ENCODE data around the gene PRR22.

- TF ChIP-seq, protein P1, sequence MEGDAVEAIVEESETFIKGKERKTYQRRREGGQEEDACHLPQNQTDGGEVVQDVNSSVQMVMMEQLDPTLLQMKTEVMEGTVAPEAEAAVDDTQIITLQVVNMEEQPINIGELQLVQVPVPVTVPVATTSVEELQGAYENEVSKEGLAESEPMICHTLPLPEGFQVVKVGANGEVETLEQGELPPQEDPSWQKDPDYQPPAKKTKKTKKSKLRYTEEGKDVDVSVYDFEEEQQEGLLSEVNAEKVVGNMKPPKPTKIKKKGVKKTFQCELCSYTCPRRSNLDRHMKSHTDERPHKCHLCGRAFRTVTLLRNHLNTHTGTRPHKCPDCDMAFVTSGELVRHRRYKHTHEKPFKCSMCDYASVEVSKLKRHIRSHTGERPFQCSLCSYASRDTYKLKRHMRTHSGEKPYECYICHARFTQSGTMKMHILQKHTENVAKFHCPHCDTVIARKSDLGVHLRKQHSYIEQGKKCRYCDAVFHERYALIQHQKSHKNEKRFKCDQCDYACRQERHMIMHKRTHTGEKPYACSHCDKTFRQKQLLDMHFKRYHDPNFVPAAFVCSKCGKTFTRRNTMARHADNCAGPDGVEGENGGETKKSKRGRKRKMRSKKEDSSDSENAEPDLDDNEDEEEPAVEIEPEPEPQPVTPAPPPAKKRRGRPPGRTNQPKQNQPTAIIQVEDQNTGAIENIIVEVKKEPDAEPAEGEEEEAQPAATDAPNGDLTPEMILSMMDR (IDR thresholded peaks at IDR 0.05; ENCODE audit: low read length): no peak
- TF ChIP-seq EZH2 (optimal IDR thresholded peaks at IDR 0.05; ENCODE audit: low read depth, low read length) (no peak), EZH2phosphoT487 (IDR thresholded peaks at IDR 0.05; ENCODE audit: low read length) (no peak)
Measured at GRCh38 chr19:5806133-5806489, 21.6 kb upstream of the PRR22 start.
